SK-N-SH treated with all-trans-retinoic acid at 6 μM for 48 hours (cell line): ENCODE results near the gene FGF14.

Source experiments
- ATAC-seq: fragments of 200-7000 bp; cut with Tn5 transposase; 3 replicates; pipeline ENCODE4 v1.9.1; 2020; ENCODE audit warnings: mild to moderate bottlenecking, moderate library complexity
- ARNTL ChIP-seq: fragments of 450-650 bp; formaldehyde crosslinking; IDR thresholded peaks from 2 replicates; pipeline ENCODE4 v1.5.0; 2020; ENCODE audit warnings: low read depth, mild to moderate bottlenecking, moderate library complexity, borderline replicate concordance
- BACH2 ChIP-seq: fragments of 250-450 bp; sonication (Bioruptor Pico); IDR thresholded peaks from 2 replicates; pipeline ENCODE4 v1.9.0; 2021; ENCODE audit warnings: mild to moderate bottlenecking, borderline replicate concordance
- CSDC2 ChIP-seq: fragments of 250-450 bp; sonication (Bioruptor Pico); IDR thresholded peaks from 2 replicates; pipeline ENCODE4 v1.5.0; 2020; ENCODE audit warnings: mild to moderate bottlenecking, moderate library complexity
- ESRRG ChIP-seq: fragments of 250-450 bp; sonication (Bioruptor Pico); IDR thresholded peaks from 2 replicates; pipeline ENCODE4 v1.6.1; 2021; ENCODE audit warnings: mild to moderate bottlenecking
- GLIS3 ChIP-seq: fragments of 250-450 bp; sonication (Bioruptor Pico); IDR thresholded peaks from 2 replicates; pipeline ENCODE4 v1.5.0; 2020; ENCODE audit warnings: mild to moderate bottlenecking, moderate library complexity
- ISL1 ChIP-seq: fragments of 250-450 bp; sonication (Bioruptor Pico); IDR thresholded peaks from 2 replicates; pipeline ENCODE4 v2.1.2; 2022; ENCODE audit warnings: mild to moderate bottlenecking, moderate library complexity
- PATZ1 ChIP-seq: fragments of 250-450 bp; sonication (Bioruptor Pico); IDR thresholded peaks from 2 replicates; pipeline ENCODE4 v1.8.0; 2020; ENCODE audit warnings: mild to moderate bottlenecking, moderate library complexity, borderline replicate concordance
- POU6F1 ChIP-seq: fragments of 250-450 bp; sonication (Bioruptor Pico); IDR thresholded peaks from 2 replicates; pipeline ENCODE4 v1.8.0; 2021; ENCODE audit warnings: low read depth, mild to moderate bottlenecking, moderate library complexity, borderline replicate concordance
- PPARA ChIP-seq: fragments of 250-450 bp; sonication (Bioruptor Pico); IDR thresholded peaks from 2 replicates; pipeline ENCODE4 v1.5.0; 2020; ENCODE audit warnings: mild to moderate bottlenecking, borderline replicate concordance
- RARB ChIP-seq: fragments of 250-450 bp; sonication (Bioruptor Pico); IDR thresholded peaks from 2 replicates; pipeline ENCODE4 v1.8.0; 2021; ENCODE audit warnings: mild to moderate bottlenecking, moderate library complexity
- SNAI2 ChIP-seq: fragments of 250-450 bp; sonication (Bioruptor Pico); IDR thresholded peaks from 2 replicates; pipeline ENCODE4 v1.5.0; 2020; ENCODE audit warnings: mild to moderate bottlenecking, moderate library complexity
- TCF4 ChIP-seq: fragments of 250-450 bp; sonication (Bioruptor Pico); IDR thresholded peaks from 2 replicates; pipeline ENCODE4 v1.8.0; 2021; ENCODE audit warnings: mild to moderate bottlenecking, moderate library complexity, borderline replicate concordance
- TOX ChIP-seq: fragments of 250-450 bp; sonication (Bioruptor Pico); IDR thresholded peaks from 2 replicates; pipeline ENCODE4 v1.8.0; 2021; ENCODE audit warnings: mild to moderate bottlenecking, moderate library complexity, borderline replicate concordance
- TSHZ2 ChIP-seq: fragments of 250-450 bp; sonication (Bioruptor Pico); IDR thresholded peaks from 2 replicates; pipeline ENCODE4 v1.5.0; 2020; ENCODE audit warnings: mild to moderate bottlenecking, moderate library complexity
- ZC3H10 ChIP-seq: fragments of 250-450 bp; sonication (Bioruptor Pico); IDR thresholded peaks from 2 replicates; pipeline ENCODE4 v1.5.1; 2021; ENCODE audit warnings: mild to moderate bottlenecking, moderate library complexity
- ZFP3 ChIP-seq: fragments of 250-450 bp; sonication (Bioruptor Pico); IDR thresholded peaks from 2 replicates; pipeline ENCODE4 v1.5.0; 2020; ENCODE audit warnings: mild to moderate bottlenecking, moderate library complexity
- ZNF565 ChIP-seq: fragments of 450-650 bp; formaldehyde crosslinking; conservative IDR thresholded peaks from 2 replicates; pipeline ENCODE4 v1.5.0; 2020; ENCODE audit warnings: low read depth, mild to moderate bottlenecking, moderate library complexity
- ZNF70 ChIP-seq: fragments of 450-650 bp; formaldehyde crosslinking; IDR thresholded peaks from 2 replicates; pipeline ENCODE4 v1.5.0; 2020; ENCODE audit warnings: mild to moderate bottlenecking, moderate library complexity
- ZNF8 ChIP-seq: fragments of 450-650 bp; formaldehyde crosslinking; IDR thresholded peaks from 2 replicates; pipeline ENCODE4 v1.5.0; 2020; ENCODE audit warnings: mild to moderate bottlenecking, moderate library complexity
- TF ChIP-seq, protein P1 (sequence below): fragments of 250-450 bp; sonication (Bioruptor Pico); IDR thresholded peaks from 2 replicates; pipeline ENCODE4 v1.5.1; 2021; ENCODE audit warnings: mild to moderate bottlenecking, moderate library complexity
- TF ChIP-seq, protein P2 (sequence below): fragments of 250-450 bp; sonication (Bioruptor Pico); IDR thresholded peaks from 2 replicates; pipeline ENCODE4 v1.5.1; 2020; ENCODE audit warnings: low read depth, mild to moderate bottlenecking, moderate library complexity

FGF14 gene

GRCh38 chr13:102000764-102001163 lies 401.1 kb downstream of the FGF14 start (continued):
- TF ChIP-seq PPARA (no peak), ZC3H10 (CRISPR knock-in tag) (no peak), GLIS3 (CRISPR knock-in tag) (no peak), RARB (CRISPR knock-in tag) (no peak), TCF4 (CRISPR knock-in tag) (no peak), CSDC2 (CRISPR knock-in tag) (no peak)
- TF ChIP-seq, all 23 proteins: peak for 0

DNA sequence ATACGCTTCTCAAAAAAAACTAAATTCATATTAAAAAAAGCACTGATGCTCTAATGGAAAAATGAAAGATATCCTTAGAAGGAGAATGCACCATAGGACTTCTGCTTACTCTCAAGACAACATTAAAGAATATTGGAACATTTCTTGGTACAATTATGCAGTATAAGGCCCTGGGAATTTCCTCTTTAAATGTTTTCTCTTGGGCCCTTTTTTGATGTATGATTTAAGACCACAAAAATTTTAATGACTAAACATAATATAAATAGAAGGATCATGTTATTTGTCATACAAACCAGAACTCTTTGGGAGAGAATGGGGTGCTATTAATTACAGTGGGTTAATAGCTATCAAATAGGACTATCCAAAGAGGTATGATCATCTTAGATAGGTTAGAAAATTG lies 403.7 kb downstream of the FGF14 start:
- no peak for ATAC-seq
- TF ChIP-seq, protein P1, sequence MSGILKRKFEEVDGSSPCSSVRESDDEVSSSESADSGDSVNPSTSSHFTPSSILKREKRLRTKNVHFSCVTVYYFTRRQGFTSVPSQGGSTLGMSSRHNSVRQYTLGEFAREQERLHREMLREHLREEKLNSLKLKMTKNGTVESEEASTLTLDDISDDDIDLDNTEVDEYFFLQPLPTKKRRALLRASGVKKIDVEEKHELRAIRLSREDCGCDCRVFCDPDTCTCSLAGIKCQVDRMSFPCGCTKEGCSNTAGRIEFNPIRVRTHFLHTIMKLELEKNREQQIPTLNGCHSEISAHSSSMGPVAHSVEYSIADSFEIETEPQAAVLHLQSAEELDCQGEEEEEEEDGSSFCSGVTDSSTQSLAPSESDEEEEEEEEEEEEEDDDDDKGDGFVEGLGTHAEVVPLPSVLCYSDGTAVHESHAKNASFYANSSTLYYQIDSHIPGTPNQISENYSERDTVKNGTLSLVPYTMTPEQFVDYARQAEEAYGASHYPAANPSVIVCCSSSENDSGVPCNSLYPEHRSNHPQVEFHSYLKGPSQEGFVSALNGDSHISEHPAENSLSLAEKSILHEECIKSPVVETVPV, result no peak
- TF ChIP-seq ARNTL (CRISPR knock-in tag) (no peak), ISL1 (peak; percentile 96), TCF4 (CRISPR knock-in tag) (peak; percentile 22; the same call in 1 of the 2 replicates)
- TF ChIP-seq, protein P2, sequence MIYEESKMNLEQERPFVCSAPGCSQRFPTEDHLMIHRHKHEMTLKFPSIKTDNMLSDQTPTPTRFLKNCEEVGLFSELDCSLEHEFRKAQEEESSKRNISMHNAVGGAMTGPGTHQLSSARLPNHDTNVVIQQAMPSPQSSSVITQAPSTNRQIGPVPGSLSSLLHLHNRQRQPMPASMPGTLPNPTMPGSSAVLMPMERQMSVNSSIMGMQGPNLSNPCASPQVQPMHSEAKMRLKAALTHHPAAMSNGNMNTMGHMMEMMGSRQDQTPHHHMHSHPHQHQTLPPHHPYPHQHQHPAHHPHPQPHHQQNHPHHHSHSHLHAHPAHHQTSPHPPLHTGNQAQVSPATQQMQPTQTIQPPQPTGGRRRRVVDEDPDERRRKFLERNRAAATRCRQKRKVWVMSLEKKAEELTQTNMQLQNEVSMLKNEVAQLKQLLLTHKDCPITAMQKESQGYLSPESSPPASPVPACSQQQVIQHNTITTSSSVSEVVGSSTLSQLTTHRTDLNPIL (CRISPR knock-in tag), result peak; percentile 78

DNA sequence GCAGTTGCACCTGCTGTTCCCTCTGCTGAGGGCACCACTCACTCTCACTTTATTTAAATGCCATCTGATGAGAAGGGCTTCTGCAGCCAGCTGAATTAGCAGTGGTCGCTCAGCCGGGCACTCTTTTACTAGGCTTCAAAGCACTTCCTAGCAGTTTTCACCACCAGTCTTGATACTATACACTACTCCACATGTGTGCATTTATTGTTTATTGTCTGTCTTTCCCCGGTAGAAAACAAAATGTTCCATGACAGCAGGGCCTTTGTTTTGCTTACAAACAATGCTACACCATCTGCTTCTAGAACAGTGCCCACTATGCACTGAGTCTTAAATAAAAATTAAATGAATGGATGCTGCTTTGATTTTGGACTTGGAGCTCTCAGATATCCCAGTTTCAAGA lies 404.9 kb downstream of the FGF14 start:
- TF ChIP-seq, protein P1, result no peak
- TF ChIP-seq TOX (CRISPR knock-in tag) (no peak), ISL1 (no peak), PPARA (no peak), POU6F1 (CRISPR knock-in tag) (no peak), PATZ1 (CRISPR knock-in tag) (no peak), ZNF70 (CRISPR knock-in tag) (no peak), GLIS3 (CRISPR knock-in tag) (no peak), ESRRG (no peak), ZNF8 (no peak), ZNF565 (no peak), TCF4 (CRISPR knock-in tag) (no peak), BACH2 (CRISPR knock-in tag) (no peak), SNAI2 (CRISPR knock-in tag) (no peak), ZFP3 (CRISPR knock-in tag) (no peak), CSDC2 (CRISPR knock-in tag) (no peak), TSHZ2 (CRISPR knock-in tag) (no peak)
- TF ChIP-seq, protein P2 (CRISPR knock-in tag), result no peak

More for the DNA sequence above, 404.9 kb downstream of the FGF14 start:
- ATAC-seq, result no peak
